ENCODE results near the gene KLHL13.

Gene KLHL13

DNA sequence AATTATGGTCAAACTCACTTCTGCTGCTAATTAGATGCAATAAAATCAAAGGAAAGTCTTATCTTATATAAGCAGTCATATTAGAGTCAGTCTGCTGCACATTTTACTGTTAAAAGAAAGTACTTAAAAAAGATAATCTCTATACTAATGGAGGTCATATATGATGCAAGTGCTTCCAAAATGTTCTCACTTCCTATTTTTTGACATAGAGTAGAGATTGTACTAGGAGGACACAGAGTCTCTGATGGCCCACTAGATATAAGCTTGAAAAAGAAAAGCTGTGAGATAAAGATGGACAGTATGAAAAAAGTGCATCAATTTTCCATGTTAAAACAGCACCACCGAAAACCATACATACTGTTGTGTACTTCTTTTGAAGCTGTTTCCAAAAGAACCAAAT is 196.9 kb downstream of the KLHL13 start:
- H3K36me3 ChIP-seq (ENCODE audit: insufficient read depth, low read length): no peaks in the 10 kb centered on the region
- H3K4me3 ChIP-seq (ENCODE audit: low read depth, low read length, poor library complexity, severe bottlenecking): no peak overlapping the region
- H3K4me1 ChIP-seq (ENCODE audit: insufficient read depth, low read length, severe bottlenecking): no peaks in the 10 kb centered on the region
- H4K20me1 ChIP-seq (ENCODE audit: insufficient read depth, low read length): no peaks in the 10 kb centered on the region
- TF ChIP-seq, protein P1, sequence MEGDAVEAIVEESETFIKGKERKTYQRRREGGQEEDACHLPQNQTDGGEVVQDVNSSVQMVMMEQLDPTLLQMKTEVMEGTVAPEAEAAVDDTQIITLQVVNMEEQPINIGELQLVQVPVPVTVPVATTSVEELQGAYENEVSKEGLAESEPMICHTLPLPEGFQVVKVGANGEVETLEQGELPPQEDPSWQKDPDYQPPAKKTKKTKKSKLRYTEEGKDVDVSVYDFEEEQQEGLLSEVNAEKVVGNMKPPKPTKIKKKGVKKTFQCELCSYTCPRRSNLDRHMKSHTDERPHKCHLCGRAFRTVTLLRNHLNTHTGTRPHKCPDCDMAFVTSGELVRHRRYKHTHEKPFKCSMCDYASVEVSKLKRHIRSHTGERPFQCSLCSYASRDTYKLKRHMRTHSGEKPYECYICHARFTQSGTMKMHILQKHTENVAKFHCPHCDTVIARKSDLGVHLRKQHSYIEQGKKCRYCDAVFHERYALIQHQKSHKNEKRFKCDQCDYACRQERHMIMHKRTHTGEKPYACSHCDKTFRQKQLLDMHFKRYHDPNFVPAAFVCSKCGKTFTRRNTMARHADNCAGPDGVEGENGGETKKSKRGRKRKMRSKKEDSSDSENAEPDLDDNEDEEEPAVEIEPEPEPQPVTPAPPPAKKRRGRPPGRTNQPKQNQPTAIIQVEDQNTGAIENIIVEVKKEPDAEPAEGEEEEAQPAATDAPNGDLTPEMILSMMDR (IDR thresholded peaks at IDR 0.05; ENCODE audit: low read length): no peak
- TF ChIP-seq EZH2 (IDR thresholded peaks at IDR 0.05; ENCODE audit: borderline replicate concordance, low read length): no peak
- H3K79me2 ChIP-seq (ENCODE audit: insufficient read depth, low read length): no peaks in the 10 kb centered on the region
- no peak overlapping the region for H3K4me2 ChIP-seq (ENCODE audit: low read length)
- H3F3A ChIP-seq (ENCODE audit: insufficient read depth, low read length): no peaks in the 10 kb centered on the region
- H3K9ac ChIP-seq (ENCODE audit: low read length): no peak overlapping the region
- no peaks in the 10 kb centered on the region for H3K9me2 ChIP-seq (ENCODE audit: low read depth, low read length)
- H3K27ac ChIP-seq (ENCODE audit: low read depth, low read length, poor library complexity, severe bottlenecking): no peak overlapping the region
- H2AFZ ChIP-seq (ENCODE audit: low read length): no peak overlapping the region
- no peaks in the 10 kb centered on the region for H3K27me3 ChIP-seq (ENCODE audit: insufficient read depth, low read length)
- H3K9me3 ChIP-seq (ENCODE audit: low read length): no peaks in the 10 kb centered on the region

DNA sequence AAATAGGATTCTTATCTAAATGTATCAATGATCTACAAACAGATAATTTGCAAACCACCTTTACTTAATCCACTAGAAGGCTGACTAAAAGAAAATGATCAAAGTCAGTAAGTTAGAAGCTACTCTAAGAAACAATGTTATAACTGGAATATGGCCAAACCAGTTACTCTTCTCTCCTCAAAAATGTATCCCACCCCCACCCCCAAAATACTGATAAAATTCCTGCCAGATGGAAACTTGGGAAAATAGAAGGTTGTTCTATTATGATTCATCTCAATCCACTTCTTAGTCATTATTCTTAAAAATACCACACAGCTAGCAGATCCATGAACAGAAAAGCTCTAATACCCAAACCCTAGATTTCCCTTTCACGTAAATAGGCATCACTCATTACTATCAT is 206.4 kb downstream of the KLHL13 start:
- Histone ChIP-seq H2AFZ (ENCODE audit: low read length) (no peak overlapping the region), H3F3A (ENCODE audit: insufficient read depth, low read length) (no peaks in the 10 kb centered on the region), H3K27ac (ENCODE audit: low read depth, low read length, poor library complexity, severe bottlenecking) (no peak overlapping the region), H3K79me2 (ENCODE audit: insufficient read depth, low read length) (no peaks in the 10 kb centered on the region), H4K20me1 (ENCODE audit: insufficient read depth, low read length) (no peaks in the 10 kb centered on the region), H3K9me3 (ENCODE audit: low read length) (no peaks in the 10 kb centered on the region), H3K4me3 (ENCODE audit: low read depth, low read length, poor library complexity, severe bottlenecking) (no peak overlapping the region), H3K4me2 (ENCODE audit: low read length) (no peak overlapping the region), H3K9ac (ENCODE audit: low read length) (no peak overlapping the region), H3K27me3 (ENCODE audit: insufficient read depth, low read length) (no peaks in the 10 kb centered on the region), H3K4me1 (ENCODE audit: insufficient read depth, low read length, severe bottlenecking) (no peaks in the 10 kb centered on the region), H3K36me3 (ENCODE audit: insufficient read depth, low read length) (no peaks in the 10 kb centered on the region), H3K9me2 (ENCODE audit: low read depth, low read length) (no peaks in the 10 kb centered on the region)
- no peak for TF ChIP-seq EZH2 (IDR thresholded peaks at IDR 0.05; ENCODE audit: borderline replicate concordance, low read length)
- TF ChIP-seq, protein P1 (IDR thresholded peaks at IDR 0.05; ENCODE audit: low read length): no peak

DNA sequence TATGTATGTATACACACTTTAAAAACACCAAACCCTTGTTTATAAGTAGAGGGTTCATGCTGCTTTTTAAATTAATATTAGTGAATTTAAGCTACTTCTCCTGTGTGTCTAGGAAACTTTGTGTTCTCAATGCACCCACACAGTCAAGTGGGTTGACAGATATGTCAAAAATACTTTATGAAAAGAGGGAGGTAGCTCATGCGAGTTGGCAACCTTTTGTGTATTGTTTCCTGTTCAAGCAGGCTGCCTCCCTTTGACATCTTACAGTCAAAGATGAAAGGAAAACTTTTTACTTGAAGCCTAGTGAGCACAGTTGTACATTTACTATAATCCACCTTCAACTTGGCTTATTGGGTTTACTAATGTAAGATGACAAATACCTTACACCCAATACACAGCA is 218.4 kb downstream of the KLHL13 start:
- H2AFZ ChIP-seq (ENCODE audit: low read length): no peak overlapping the region
- no peak overlapping the region for H3K4me3 ChIP-seq (ENCODE audit: low read depth, low read length, poor library complexity, severe bottlenecking)
- H4K20me1 ChIP-seq (ENCODE audit: insufficient read depth, low read length): no peaks in the 10 kb centered on the region
- no peaks in the 10 kb centered on the region for H3K36me3 ChIP-seq (ENCODE audit: insufficient read depth, low read length)
- no peak overlapping the region for H3K4me2 ChIP-seq (ENCODE audit: low read length)
- no peaks in the 10 kb centered on the region for H3K27me3 ChIP-seq (ENCODE audit: insufficient read depth, low read length)
- H3K9me2 ChIP-seq (ENCODE audit: low read depth, low read length): no peaks in the 10 kb centered on the region
- no peaks in the 10 kb centered on the region for H3K9me3 ChIP-seq (ENCODE audit: low read length)
- no peaks in the 10 kb centered on the region for H3F3A ChIP-seq (ENCODE audit: insufficient read depth, low read length)
- no peaks in the 10 kb centered on the region for H3K4me1 ChIP-seq (ENCODE audit: insufficient read depth, low read length, severe bottlenecking)
- TF ChIP-seq EZH2 (IDR thresholded peaks at IDR 0.05; ENCODE audit: borderline replicate concordance, low read length): no peak
- TF ChIP-seq, protein P1 (IDR thresholded peaks at IDR 0.05; ENCODE audit: low read length): no peak
- no peaks in the 10 kb centered on the region for H3K79me2 ChIP-seq (ENCODE audit: insufficient read depth, low read length)
- H3K9ac ChIP-seq (ENCODE audit: low read length): no peak overlapping the region
- H3K27ac ChIP-seq (ENCODE audit: low read depth, low read length, poor library complexity, severe bottlenecking): no peak overlapping the region

Measured in OCI-LY1 (cell line).